HEK293T (cell line): ENCODE measurements around the gene SUSD4.

Source experiments
- CTCF ChIA-PET: fragments of 350-600 bp; formaldehyde crosslinking; extraction: SDS; loops from one replicate; lab custom pipeline; 2021; ENCODE audit warnings: antibody characterized with exemption, inconsistent platforms; lab: Yijun Ruan, JAX
- POLR2A ChIA-PET: fragments of 350-600 bp; formaldehyde crosslinking; extraction: SDS; loops from one replicate; lab custom pipeline; 2020; ENCODE audit warnings: antibody characterized with exemption, inconsistent platforms; lab: Yijun Ruan, JAX
- DNase-seq: peaks from one replicate; pipeline ENCODE4 v3.0.0; 2012; ENCODE audit warnings: mixed read lengths; ENCODE audit errors: extremely low spot score
- ARNT ChIP-seq: fragments of 450-650 bp; IDR thresholded peaks from 2 replicates; pipeline ENCODE4 v1.6.1; 2017; ENCODE audit warnings: mild to moderate bottlenecking
- BHLHE40 ChIP-seq: fragments of 450-650 bp; IDR thresholded peaks from 2 replicates; pipeline ENCODE4 v1.6.1; 2016; ENCODE audit warnings: mild to moderate bottlenecking, moderate library complexity, borderline replicate concordance
- CTBP1 ChIP-seq: fragments of 450-650 bp; IDR thresholded peaks from 2 replicates; pipeline ENCODE4 v1.6.1; 2016; ENCODE audit warnings: borderline replicate concordance
- ELF4 ChIP-seq: fragments of 450-650 bp; IDR thresholded peaks from 2 replicates; pipeline ENCODE4 v1.6.1; 2017; ENCODE audit warnings: antibody characterized with exemption
- FOXA1 ChIP-seq: fragments of 450-650 bp; IDR thresholded peaks from 2 replicates; pipeline ENCODE4 v1.6.1; 2016; ENCODE audit warnings: mild to moderate bottlenecking
- FOXK2 ChIP-seq: fragments of 450-650 bp; IDR thresholded peaks from 2 replicates; pipeline ENCODE4 v1.6.1; 2016; ENCODE audit warnings: mild to moderate bottlenecking
- FOXM1 ChIP-seq: fragments of 450-650 bp; IDR thresholded peaks from 2 replicates; pipeline ENCODE4 v1.6.1; 2017; ENCODE audit warnings: mild to moderate bottlenecking, borderline replicate concordance
- HDGF ChIP-seq: fragments of 450-650 bp; IDR thresholded peaks from 2 replicates; pipeline ENCODE4 v1.6.1; 2017; ENCODE audit warnings: antibody characterized with exemption, borderline replicate concordance
- L3MBTL2 ChIP-seq: fragments of 450-650 bp; conservative IDR thresholded peaks from 2 replicates; pipeline ENCODE4 v1.6.1; 2016; ENCODE audit warnings: mild to moderate bottlenecking
- LEF1 ChIP-seq: fragments of 450-650 bp; IDR thresholded peaks from 2 replicates; pipeline ENCODE4 v1.6.1; 2017; ENCODE audit warnings: mild to moderate bottlenecking, borderline replicate concordance
- NFRKB ChIP-seq: fragments of 450-650 bp; IDR thresholded peaks from 2 replicates; pipeline ENCODE4 v1.6.1; 2016; ENCODE audit warnings: mild to moderate bottlenecking, moderate library complexity
- PKNOX1 ChIP-seq: fragments of 450-650 bp; IDR thresholded peaks from 2 replicates; pipeline ENCODE4 v1.6.1; 2016
- SP1 ChIP-seq: fragments of 450-650 bp; IDR thresholded peaks from 2 replicates; pipeline ENCODE4 v1.6.1; 2017
- SUZ12 ChIP-seq: fragments of 450-650 bp; IDR thresholded peaks from 2 replicates; pipeline ENCODE4 v1.6.1; 2016; ENCODE audit warnings: mild to moderate bottlenecking
- TARDBP ChIP-seq: fragments of 450-650 bp; IDR thresholded peaks from 2 replicates; pipeline ENCODE4 v1.6.1; 2016
- ZNF384 ChIP-seq: fragments of 450-650 bp; IDR thresholded peaks from 2 replicates; pipeline ENCODE4 v1.6.1; 2016

SUSD4 gene

GRCh38 chr1:223316082-223316481, 47.9 kb downstream of the SUSD4 start:
- CTCF ChIA-PET: no interaction called here
- no peak for TF ChIP-seq ZNF384
- no peak for TF ChIP-seq FOXK2
- no peak for TF ChIP-seq SP1
- TF ChIP-seq ELF4: no peak
- TF ChIP-seq SUZ12: no peak
- no peak for TF ChIP-seq FOXA1
- TF ChIP-seq L3MBTL2: no peak
- no peak for TF ChIP-seq CTBP1
- TF ChIP-seq NFRKB: no peak
- TF ChIP-seq PKNOX1: no peak
- TF ChIP-seq HDGF: no peak
- no peak for TF ChIP-seq TARDBP
- TF ChIP-seq LEF1: no peak
- no peak for TF ChIP-seq ARNT
- TF ChIP-seq BHLHE40: no peak

GRCh38 chr1:223315665-223316064, 48.3 kb downstream of the SUSD4 start:
- CTCF ChIA-PET: no interaction called here
- no peak for DNase-seq
- POLR2A ChIA-PET: no interaction called here
- TF ChIP-seq L3MBTL2: no peak
- no peak for TF ChIP-seq ARNT
- no peak for TF ChIP-seq BHLHE40
- no peak for TF ChIP-seq NFRKB
- no peak for TF ChIP-seq ELF4
- no peak for TF ChIP-seq PKNOX1
- TF ChIP-seq FOXA1: no peak

More at GRCh38 chr1:223316082-223316481, 47.9 kb downstream of the SUSD4 start:
- no peak for DNase-seq
- POLR2A ChIA-PET: no interaction called here

- ChIA-PET POLR2A (no interaction called here), CTCF (no interaction called here)
- TF ChIP-seq FOXK2: no peak
- TF ChIP-seq FOXA1: no peak
- no peak for DNase-seq
Measured at GRCh38 chr1:223313415-223313754, 50.6 kb downstream of the SUSD4 start.

- POLR2A ChIA-PET: no interaction called here
- CTCF ChIA-PET: no interaction called here
- no peak for DNase-seq
- TF ChIP-seq LEF1: no peak
- TF ChIP-seq BHLHE40: no peak
- no peak for TF ChIP-seq FOXK2
- TF ChIP-seq CTBP1: no peak
- no peak for TF ChIP-seq NFRKB
- no peak for TF ChIP-seq SUZ12
- no peak for TF ChIP-seq TARDBP
- TF ChIP-seq HDGF: no peak
- TF ChIP-seq FOXM1: no peak
- TF ChIP-seq ELF4: no peak
- TF ChIP-seq L3MBTL2: no peak
- no peak for TF ChIP-seq SP1
- TF ChIP-seq ARNT: no peak
- no peak for TF ChIP-seq FOXA1
- TF ChIP-seq PKNOX1: no peak
- no peak for TF ChIP-seq ZNF384
Measured at GRCh38 chr1:223312705-223313414, 51.1 kb downstream of the SUSD4 start.

GRCh38 chr1:223312273-223312672, 51.7 kb downstream of the SUSD4 start:
- no peak for DNase-seq
- TF ChIP-seq FOXM1 (no peak), SUZ12 (no peak), FOXA1 (no peak), ELF4 (no peak), FOXK2 (no peak), SP1 (no peak), L3MBTL2 (no peak), BHLHE40 (no peak)
- POLR2A ChIA-PET: no interaction called here
- CTCF ChIA-PET: no interaction called here

GRCh38 chr1:223311826-223312225, 52.1 kb downstream of the SUSD4 start:
- CTCF ChIA-PET: no interaction called here
- no peak for DNase-seq
- no peak for TF ChIP-seq ARNT
- no peak for TF ChIP-seq ZNF384
- TF ChIP-seq HDGF: no peak
- TF ChIP-seq BHLHE40: no peak
- no peak for TF ChIP-seq FOXM1
- TF ChIP-seq TARDBP: no peak
- TF ChIP-seq SUZ12: no peak
- no peak for TF ChIP-seq L3MBTL2
- TF ChIP-seq CTBP1: no peak
- TF ChIP-seq PKNOX1: no peak
- POLR2A ChIA-PET: no interaction called here
